RCC 7860 (cell line): ENCODE measurements around the gene USP32.

ENCODE experiments used
- DNase-seq: peaks from one replicate; pipeline ENCODE4 v3.0.0-alpha.2; 2015; ENCODE audit warnings: low spot score
- FAIRE-seq: peaks from 2 replicates; lab custom pipeline; 2012; peaks lifted over from hg19 to GRCh38; lab: Jason Lieb, UNC

USP32 gene

GRCh38 chr17:60141111-60142018, 250.6 kb downstream of the USP32 start:
- no peak for DNase-seq
- FAIRE-seq = no peak

GRCh38 chr17:60139438-60140285, 252.3 kb downstream of the USP32 start:
- DNase-seq = no peak
- FAIRE-seq = no peak

- FAIRE-seq (no peak), DNase-seq (no peak)
Measured at GRCh38 chr17:60138769-60139437, 253.0 kb downstream of the USP32 start.

- no peak for DNase-seq
- FAIRE-seq = no peak
Measured at GRCh38 chr17:60137731-60138130, 254.2 kb downstream of the USP32 start.

GRCh38 chr17:60135951-60136666, 255.8 kb downstream of the USP32 start:
- no peak for FAIRE-seq
- DNase-seq = no peak

GRCh38 chr17:60135151-60135950, 256.6 kb downstream of the USP32 start:
- FAIRE-seq (no peak), DNase-seq (peak; percentile 55)

GRCh38 chr17:60134396-60135150, 257.4 kb downstream of the USP32 start:
- DNase-seq = no peak
- FAIRE-seq = no peak

- FAIRE-seq (no peak), DNase-seq (no peak)
Measured at GRCh38 chr17:60130466-60130865, 261.5 kb downstream of the USP32 start.

GRCh38 chr17:60129164-60129563, 262.8 kb downstream of the USP32 start:
- FAIRE-seq (no peak), DNase-seq (no peak)
